Naive thymus-derived CD4-positive, alpha-beta T cell (primary cell): ENCODE measurements around the gene MRPS35. TPM values are rescaled to one million over a fixed set of nuclear protein-coding genes. Genes with fewer than 3 reads are reported as not detected.

Source experiments
- ATAC-seq: fragments of 150-1000 bp; cut with Tn5 transposase; 2 replicates; pipeline ENCODE4 v1.10.0; 2021; ENCODE audit warnings: mild to moderate bottlenecking, moderate library complexity
- CTCF ChIA-PET: fragments of 350-600 bp; sonication (Branson Sonifier 250); formaldehyde crosslinking; loops from one replicate; lab custom pipeline; 2021; ENCODE audit warnings: antibody characterized with exemption; lab: Charles Lee
- POLR2A ChIA-PET: fragments of 350-600 bp; sonication (Branson Sonifier 250); formaldehyde crosslinking; loops from one replicate; lab custom pipeline; 2021; ENCODE audit warnings: antibody characterized with exemption, inconsistent platforms; lab: Charles Lee
- DNase-seq, 9 donors: peaks; one replicate each; pipeline versions ENCODE4 v3.0.0 to v3.0.0-alpha.2; 2020 to 2022; ENCODE audit warnings: mixed read lengths in 1 of 9
- H3K27ac ChIP-seq: one replicate; pipeline ENCODE4 v1.7.0; 2013; ENCODE audit warnings: mild to moderate bottlenecking, low read depth, low read length, moderate library complexity
- H3K27me3 ChIP-seq, 2 donors: one replicate each; pipeline ENCODE4 v1.7.0; 2013; ENCODE audit warnings: low read length in 2 of 2, mild to moderate bottlenecking in 2 of 2, moderate library complexity in 2 of 2; ENCODE audit not compliant: control insufficient read depth in 2 of 2, insufficient read depth in 2 of 2
- H3K36me3 ChIP-seq, 3 experiments: 1 replicate in 2 of 3; 2 replicates in 1 of 3; pipeline ENCODE4 v1.7.0; 2013; ENCODE audit warnings: low read length in 3 of 3, mild to moderate bottlenecking in 3 of 3, moderate library complexity in 1 of 3; ENCODE audit not compliant: insufficient read depth in 3 of 3, control insufficient read depth in 2 of 3
- H3K4me1 ChIP-seq, 2 donors: one replicate each; pipeline ENCODE4 v1.7.0; 2013; ENCODE audit warnings: low read length in 2 of 2, mild to moderate bottlenecking in 2 of 2, moderate library complexity in 1 of 2; ENCODE audit not compliant: control insufficient read depth in 2 of 2, insufficient read depth in 2 of 2
- H3K4me3 ChIP-seq: 2 replicates; pipeline ENCODE4 v1.7.0; 2013; ENCODE audit warnings: mild to moderate bottlenecking, low read length
- H3K9me3 ChIP-seq, 3 experiments: 1 replicate in 2 of 3; 2 replicates in 1 of 3; pipeline ENCODE4 v1.7.0; 2013; ENCODE audit warnings: low read length in 3 of 3; ENCODE audit not compliant: control insufficient read depth in 2 of 3
- H3K27ac Mint-ChIP-seq, 9 donors: one replicate each; pipeline ENCODE4 v1.8.0; 2020 to 2022; ENCODE audit warnings: mixed read lengths in 9 of 9, mild to moderate bottlenecking in 8 of 9, moderate library complexity in 5 of 9, inconsistent platforms in 2 of 9
- H3K27me3 Mint-ChIP-seq, 5 donors: one replicate each; pipeline ENCODE4 v1.8.0; 2021 to 2022; ENCODE audit warnings: mixed read lengths in 5 of 5, mild to moderate bottlenecking in 1 of 5
- H3K36me3 Mint-ChIP-seq, 5 donors: one replicate each; pipeline ENCODE4 v1.8.0; 2020 to 2022; ENCODE audit warnings: mixed read lengths in 5 of 5, mild to moderate bottlenecking in 3 of 5, inconsistent platforms in 1 of 5
- H3K4me1 Mint-ChIP-seq, 7 donors: one replicate each; pipeline ENCODE4 v1.8.0; 2020 to 2022; ENCODE audit warnings: mixed read lengths in 7 of 7, mild to moderate bottlenecking in 3 of 7, inconsistent platforms in 1 of 7
- H3K4me3 Mint-ChIP-seq, 10 donors: one replicate each; pipeline ENCODE4 v1.8.0; 2020 to 2022; ENCODE audit warnings: mild to moderate bottlenecking in 10 of 10, mixed read lengths in 10 of 10, moderate library complexity in 6 of 10, inconsistent platforms in 2 of 10
- H3K9me3 Mint-ChIP-seq, 11 donors: one replicate each; pipeline ENCODE4 v1.8.0; 2020 to 2022; ENCODE audit warnings: mixed read lengths in 11 of 11, mild to moderate bottlenecking in 4 of 11, inconsistent platforms in 1 of 11, moderate library complexity in 1 of 11
- intact Hi-C, 2 donors: fragments of 100-400 bp; cut with micrococcal nuclease; formaldehyde crosslinking; loops; one replicate each; pipeline ENCODE4 v1.15.1; 2023
- polyA plus RNA-seq, 2 donors: library from polyadenylated mRNA; unstranded; fragments of 300-500 nt; fragmentation: Illumina TruSeq; gene quantifications; one replicate each; pipeline ENCODE4 v1.2.3, GENCODE V29; 2021
- total RNA-seq, 6 experiments: library from RNA in 5 of 6; stranded (reverse) in 5 of 6; gene quantifications; 1 replicate in 5 of 6; 2 replicates in 1 of 6; pipeline ENCODE4 v1.2.3 and lab custom pipeline; 2021 to 2026

The MRPS35 gene
- total RNA-seq (10 to 100 TPM; 19.9 to 35.7 (median 23.5) TPM), polyA plus RNA-seq (10 to 100 TPM; 60.1 to 64.8 TPM), total RNA-seq (lab: John Stamatoyannopoulos, UW) (20.9 reads per million, percentile 51 among the genes with 10 or more reads in this experiment)

GRCh38 chr12:27710592-27711316, at the start of gene MRPS35:
Gene MRPS35, plus strand, starts transcription at chr12:27710832. Its CDS starts 12 bp downstream, at chr12:27710844.
- intact Hi-C loops = loop anchor here (1.0 to 5.0 kb wide), 12 partner anchors 70 to 1588 kb away; partner anchors contain the start of genes CCDC91 (in 2 of the 2), FGFR1OP2 (in 2 of the 2), ITPR2 (in 2 of the 2) and KLHL42 (in 2 of the 2)
- peaks cover 21 to 46% (median 39%) of the 10 kb centered on the region in 7 donors for H3K4me1 Mint-ChIP-seq
- Histone ChIP-seq H3K4me1 (peaks cover 7 to 13% of the 10 kb centered on the region in 2 donors), H3K9me3 (no peaks in the 10 kb centered on the region), H3K27me3 (no peaks in the 10 kb centered on the region), H3K36me3 (peaks cover 0 to 9% (median 0%) of the 10 kb centered on the region in 3 experiments), H3K27ac (peak within 1 kb of the TSS; percentile 85), H3K4me3 (peak within 1 kb of the TSS; percentile 98)
- POLR2A ChIA-PET = no interaction called here
- peak within 1 kb of the TSS; percentile 91 to 100 (median 98) for H3K27ac Mint-ChIP-seq
- peak; percentile 100 for ATAC-seq
- peak; percentile 86 to 94 (median 92) for DNase-seq
- peaks cover 0 to 9% (median 7%) of the 10 kb centered on the region in 5 donors for H3K36me3 Mint-ChIP-seq
- H3K4me3 Mint-ChIP-seq = peak within 1 kb of the TSS; percentile 94 to 100 (median 98)
- H3K27me3 Mint-ChIP-seq = peaks cover 0 to 18% (median 0%) of the 10 kb centered on the region in 5 donors
- H3K9me3 Mint-ChIP-seq = peaks cover 0 to 2% (median 0%) of the 10 kb centered on the region in 11 donors
- CTCF ChIA-PET = no interaction called here

- ChIA-PET CTCF (no interaction called here), POLR2A (no interaction called here)
- peaks cover 0 to 2% (median 0%) of the 10 kb centered on the region in 11 donors for H3K9me3 Mint-ChIP-seq
These were observed 44.9 kb upstream of the MRPS35 start for GRCh38 chr12:27665704-27666103.

DNA sequence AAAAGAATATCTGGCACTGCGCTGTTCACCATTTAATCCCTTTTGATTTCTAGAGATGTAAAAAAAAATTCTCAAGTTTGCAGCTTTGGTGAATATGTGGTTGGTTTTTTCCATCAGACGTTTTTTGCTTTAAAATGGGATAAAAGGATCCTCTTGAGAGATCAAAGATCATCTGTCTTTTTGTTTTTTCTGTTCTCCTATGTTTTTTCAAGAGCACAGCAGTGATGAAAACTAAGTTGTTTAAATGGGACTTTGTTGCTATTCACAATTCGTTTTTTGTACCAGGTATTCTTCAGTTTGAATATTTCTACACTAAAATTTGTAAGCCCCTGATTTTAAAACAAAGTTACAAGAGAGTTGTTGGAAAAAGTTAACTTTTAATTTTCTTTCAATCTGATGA, 44.1 kb upstream of the MRPS35 start:
- intact Hi-C loops = no loop called here
- Histone ChIP-seq H3K27ac (no peak overlapping the region), H3K27me3 (no peaks in the 10 kb centered on the region), H3K36me3 (no peaks in the 10 kb centered on the region), H3K9me3 (no peaks in the 10 kb centered on the region), H3K4me1 (no peaks in the 10 kb centered on the region), H3K4me3 (no peak overlapping the region)
- H3K36me3 Mint-ChIP-seq = peaks cover 5 to 49% (median 24%) of the 10 kb centered on the region in 5 donors
- peaks cover 0 to 8% (median 0%) of the 10 kb centered on the region in 7 donors for H3K4me1 Mint-ChIP-seq
- ChIA-PET CTCF (no interaction called here), POLR2A (no interaction called here)
- no peaks in the 10 kb centered on the region for H3K27me3 Mint-ChIP-seq
- H3K9me3 Mint-ChIP-seq = peaks cover 0 to 2% (median 0%) of the 10 kb centered on the region in 11 donors
- DNase-seq (no peak), ATAC-seq (no peak)
- H3K4me3 Mint-ChIP-seq = no peak overlapping the region
- H3K27ac Mint-ChIP-seq = no peak overlapping the region

More at GRCh38 chr12:27665704-27666103, 44.9 kb upstream of the MRPS35 start:
- Histone ChIP-seq H3K27me3 (no peaks in the 10 kb centered on the region), H3K9me3 (no peaks in the 10 kb centered on the region), H3K27ac (no peak overlapping the region), H3K4me1 (no peaks in the 10 kb centered on the region), H3K4me3 (no peak overlapping the region), H3K36me3 (no peaks in the 10 kb centered on the region)
- Mint-ChIP-seq H3K27ac (no peak overlapping the region), H3K4me3 (no peak overlapping the region), H3K27me3 (no peaks in the 10 kb centered on the region), H3K36me3 (peaks cover 5 to 55% (median 27%) of the 10 kb centered on the region in 5 donors), H3K4me1 (peaks cover 0 to 8% (median 0%) of the 10 kb centered on the region in 7 donors)
- ATAC-seq (no peak), DNase-seq (no peak)
- intact Hi-C loops = no loop called here

DNA sequence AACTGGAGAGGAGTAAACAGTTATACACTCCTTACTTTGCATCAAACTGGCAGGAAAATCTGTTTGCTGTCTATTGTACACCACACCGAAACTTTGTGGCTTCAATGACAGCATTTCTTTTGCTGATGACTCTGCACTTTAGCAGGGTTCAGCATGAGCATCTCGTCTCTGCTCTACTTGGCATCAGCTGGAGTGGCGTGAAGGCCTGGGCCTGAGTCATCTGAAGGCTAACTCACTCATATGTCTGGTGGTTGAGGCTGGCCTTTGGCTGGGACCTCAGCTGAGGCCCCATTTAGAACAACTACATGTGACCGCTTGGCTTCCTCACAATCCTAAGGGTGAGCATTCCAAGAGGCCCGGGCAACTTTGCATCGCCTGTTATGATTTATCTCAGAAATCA, 43.1 kb upstream of the MRPS35 start:
- Mint-ChIP-seq H3K27ac (no peak overlapping the region), H3K27me3 (no peaks in the 10 kb centered on the region), H3K4me1 (peaks cover 0 to 8% (median 0%) of the 10 kb centered on the region in 7 donors), H3K9me3 (peaks cover 0 to 2% (median 0%) of the 10 kb centered on the region in 11 donors), H3K4me3 (no peak overlapping the region), H3K36me3 (peaks cover 5 to 43% (median 17%) of the 10 kb centered on the region in 5 donors)
- ATAC-seq = no peak
- intact Hi-C loops = no loop called here
- Histone ChIP-seq H3K9me3 (no peaks in the 10 kb centered on the region), H3K36me3 (no peaks in the 10 kb centered on the region), H3K4me1 (no peaks in the 10 kb centered on the region), H3K27ac (no peak overlapping the region), H3K4me3 (no peak overlapping the region), H3K27me3 (no peaks in the 10 kb centered on the region)
- CTCF ChIA-PET = no interaction called here
- no peak for DNase-seq
- POLR2A ChIA-PET = no interaction called here

DNA sequence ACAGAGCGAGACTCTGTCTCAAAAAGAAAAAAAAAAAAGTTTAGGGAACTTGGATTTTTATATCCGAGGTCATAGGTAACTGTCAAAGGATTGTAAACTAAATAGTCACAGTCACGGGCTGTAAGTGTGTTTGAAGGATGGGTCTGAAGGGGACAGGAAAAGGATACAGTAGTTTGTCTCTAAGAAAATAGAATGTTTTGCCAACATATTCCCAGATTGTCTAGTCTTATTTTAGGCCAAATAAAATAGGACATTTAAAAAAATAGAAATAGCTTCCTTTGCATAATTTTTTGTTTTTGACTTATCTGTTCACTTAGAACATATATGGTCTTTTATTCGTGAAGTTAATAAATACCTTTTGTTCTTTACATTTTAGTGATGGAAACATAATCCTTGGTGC, 38.6 kb upstream of the MRPS35 start:
- no peak for ATAC-seq
- H3K27ac Mint-ChIP-seq = no peak overlapping the region
- no peaks in the 10 kb centered on the region for H3K4me1 ChIP-seq

DNA sequence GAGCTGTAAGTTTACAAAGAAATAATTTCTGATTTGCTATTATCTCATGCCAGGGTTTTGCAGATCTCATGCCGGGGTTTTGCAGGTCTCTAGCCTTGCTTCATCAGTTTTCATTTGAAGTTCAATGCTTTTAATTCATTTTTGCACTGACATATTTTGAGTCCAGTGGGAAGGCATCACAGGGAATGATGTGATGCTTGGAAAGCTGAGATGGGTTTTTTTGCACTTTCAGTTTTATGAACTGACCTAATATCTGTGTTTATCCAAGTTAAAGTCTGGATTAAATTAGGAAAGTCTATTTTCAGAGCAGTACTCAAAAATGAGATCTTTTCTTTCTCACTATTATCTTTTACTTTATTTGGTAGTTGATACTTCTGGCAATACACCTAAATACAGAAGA, 38.0 kb upstream of the MRPS35 start:
- Mint-ChIP-seq H3K36me3 (peaks cover 0 to 35% (median 17%) of the 10 kb centered on the region in 5 donors), H3K27me3 (no peaks in the 10 kb centered on the region), H3K27ac (no peak overlapping the region), H3K9me3 (no peaks in the 10 kb centered on the region), H3K4me1 (no peaks in the 10 kb centered on the region), H3K4me3 (no peak overlapping the region)
- DNase-seq = no peak
- ChIA-PET CTCF (no interaction called here), POLR2A (no interaction called here)
- Histone ChIP-seq H3K36me3 (peaks cover 0 to 7% (median 0%) of the 10 kb centered on the region in 3 experiments), H3K9me3 (no peaks in the 10 kb centered on the region), H3K4me3 (no peak overlapping the region), H3K27ac (no peak overlapping the region), H3K27me3 (no peaks in the 10 kb centered on the region), H3K4me1 (no peaks in the 10 kb centered on the region)
- no peak for ATAC-seq
- intact Hi-C loops = no loop called here

More for the DNA sequence above, 38.6 kb upstream of the MRPS35 start:
- Histone ChIP-seq H3K27me3 (no peaks in the 10 kb centered on the region), H3K4me3 (no peak overlapping the region), H3K36me3 (peaks cover 0 to 6% (median 0%) of the 10 kb centered on the region in 3 experiments), H3K27ac (no peak overlapping the region), H3K9me3 (no peaks in the 10 kb centered on the region)
- ChIA-PET POLR2A (no interaction called here), CTCF (no interaction called here)
- H3K36me3 Mint-ChIP-seq = peaks cover 0 to 36% (median 12%) of the 10 kb centered on the region in 5 donors
- H3K4me1 Mint-ChIP-seq = no peaks in the 10 kb centered on the region
- intact Hi-C loops = no loop called here
- DNase-seq = no peak
- no peak overlapping the region for H3K4me3 Mint-ChIP-seq
- H3K27me3 Mint-ChIP-seq = no peaks in the 10 kb centered on the region
- no peaks in the 10 kb centered on the region for H3K9me3 Mint-ChIP-seq
